Vagina (tissue), 2 donors: Measurements from ENCODE around the gene MBD5. TPM values are rescaled to one million over a fixed set of nuclear protein-coding genes. Genes with fewer than 3 reads are reported as not detected.
"Not testable (repeated sequence)": the region's sequence is repeated elsewhere in the genome, so short reads cannot be mapped to it uniquely, and the experiment has no call there.

ENCODE experiments used
- DNase-seq, 2 donors: peaks; one replicate each; pipeline ENCODE4 v3.0.0-alpha.2; 2017; ENCODE audit errors: extremely low spot score in 2 of 2
- H3K27ac ChIP-seq: fragments of 200-600 bp; sonication (generic); one replicate; pipeline ENCODE4 v1.5.1; 2019
- H3K27me3 ChIP-seq: fragments of 200-600 bp; sonication (generic); one replicate; pipeline ENCODE4 v1.5.1; 2019
- H3K36me3 ChIP-seq, 2 donors: fragments of 200-600 bp; sonication (generic); one replicate each; pipeline ENCODE4 v1.5.1; 2017 to 2019
- H3K4me1 ChIP-seq: fragments of 200-600 bp; sonication (generic); one replicate; pipeline ENCODE4 v1.5.1; 2019
- H3K4me3 ChIP-seq, 2 donors: fragments of 200-600 bp; sonication (generic); 1 replicate in 1 of 2; 2 replicates in 1 of 2; pipeline ENCODE4 v1.5.1; 2016 to 2019
- H3K9me3 ChIP-seq: fragments of 200-600 bp; sonication (generic); one replicate; pipeline ENCODE4 v1.5.1; 2019
- POLR2A ChIP-seq, 2 donors: fragments of 450-650 bp; IDR thresholded peaks; one replicate each; pipeline ENCODE4 v1.6.1; 2017; ENCODE audit warnings: antibody characterized with exemption in 2 of 2, mild to moderate bottlenecking in 2 of 2, moderate library complexity in 2 of 2
- POLR2AphosphoS5 ChIP-seq, 2 donors: sonication (generic); formaldehyde crosslinking; IDR thresholded peaks; one replicate each; pipeline ENCODE4 v1.9.0; 2017; ENCODE audit warnings: antibody characterized with exemption in 2 of 2, mild to moderate bottlenecking in 2 of 2, low read depth in 1 of 2; ENCODE audit not compliant: insufficient read depth in 1 of 2
- intact Hi-C: fragments of 100-400 bp; cut with DNase I; formaldehyde crosslinking; loops from one replicate; pipeline ENCODE4 v1.15.1; 2023
- total RNA-seq: library from RNA; depleted of rRNA; stranded (reverse); fragments of >200 nt; gene quantifications from one replicate; pipeline ENCODE4 v1.2.3, GENCODE V29; 2016
- TF ChIP-seq, protein P1 (sequence below), 3 experiments: fragments of 450-650 bp in 2 of 3; fragments of 200-600 bp in 1 of 3; sonication (generic) in 1 of 3; IDR thresholded peaks; one replicate each; pipeline ENCODE4 v1.5.1; 2017 to 2019; ENCODE audit warnings: antibody characterized with exemption in 3 of 3, mild to moderate bottlenecking in 2 of 3, moderate library complexity in 2 of 3

The MBD5 gene
- total RNA-seq, 1 donor from 2014 or later, result 32.7 TPM

DNA sequence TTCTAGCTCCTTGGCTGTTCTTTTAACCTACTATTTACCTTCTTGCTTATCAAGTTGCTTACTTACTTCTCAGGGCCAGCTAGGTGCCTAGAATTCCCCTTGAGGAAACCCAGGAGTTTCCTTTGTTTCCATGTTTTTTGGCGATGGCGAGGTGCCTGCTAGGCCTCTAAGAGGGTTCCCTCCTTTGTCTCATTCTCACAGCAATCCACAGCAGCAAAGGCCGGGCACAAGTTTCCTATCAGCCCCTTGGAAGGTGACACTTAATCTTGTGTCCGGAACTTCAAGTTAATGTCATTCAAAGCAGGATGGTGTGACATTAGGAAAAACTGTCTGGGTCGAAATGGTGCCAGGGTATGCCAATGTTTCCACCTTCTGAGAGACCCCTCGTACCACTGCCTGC lies 521.7 kb downstream of the MBD5 start:
- Histone ChIP-seq H3K27me3 (no peaks in the 10 kb centered on the region), H3K4me3 (no peak overlapping the region), H3K36me3 (no peaks in the 10 kb centered on the region), H3K27ac (no peak overlapping the region), H3K4me1 (no peaks in the 10 kb centered on the region), H3K9me3 (no peaks in the 10 kb centered on the region)
- no peak for DNase-seq
- intact Hi-C loops, result no loop called here
- TF ChIP-seq POLR2A (IDR thresholded peaks at IDR 0.05), result no peak

DNA sequence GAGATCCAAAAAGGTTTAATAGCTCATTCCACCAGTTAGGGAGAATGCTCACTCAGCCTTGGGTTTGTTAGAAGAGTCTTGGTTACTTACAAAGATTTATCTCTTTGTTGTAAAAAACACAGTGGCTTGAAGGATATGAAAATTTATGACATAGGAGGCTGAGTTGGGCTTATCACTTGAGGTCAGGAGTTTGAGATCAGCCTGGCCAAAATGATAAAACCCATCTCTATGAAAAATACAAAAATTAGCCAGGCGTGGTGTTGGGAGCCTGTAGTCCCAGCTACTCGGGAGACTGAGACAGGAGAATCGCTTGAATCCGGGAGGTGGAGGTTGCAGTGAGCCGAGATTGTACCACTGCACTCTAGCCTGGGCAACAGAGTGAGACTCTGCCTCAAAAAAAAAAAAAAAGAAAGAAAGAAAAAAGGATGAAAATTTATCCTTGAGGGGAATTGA lies 522.2 kb downstream of the MBD5 start:
- intact Hi-C loops, H3K9me3 ChIP-seq, H3K4me3 ChIP-seq, DNase-seq, H3K27ac ChIP-seq, H3K27me3 ChIP-seq, H3K4me1 ChIP-seq, H3K36me3 ChIP-seq: not testable (repeated sequence)

DNA sequence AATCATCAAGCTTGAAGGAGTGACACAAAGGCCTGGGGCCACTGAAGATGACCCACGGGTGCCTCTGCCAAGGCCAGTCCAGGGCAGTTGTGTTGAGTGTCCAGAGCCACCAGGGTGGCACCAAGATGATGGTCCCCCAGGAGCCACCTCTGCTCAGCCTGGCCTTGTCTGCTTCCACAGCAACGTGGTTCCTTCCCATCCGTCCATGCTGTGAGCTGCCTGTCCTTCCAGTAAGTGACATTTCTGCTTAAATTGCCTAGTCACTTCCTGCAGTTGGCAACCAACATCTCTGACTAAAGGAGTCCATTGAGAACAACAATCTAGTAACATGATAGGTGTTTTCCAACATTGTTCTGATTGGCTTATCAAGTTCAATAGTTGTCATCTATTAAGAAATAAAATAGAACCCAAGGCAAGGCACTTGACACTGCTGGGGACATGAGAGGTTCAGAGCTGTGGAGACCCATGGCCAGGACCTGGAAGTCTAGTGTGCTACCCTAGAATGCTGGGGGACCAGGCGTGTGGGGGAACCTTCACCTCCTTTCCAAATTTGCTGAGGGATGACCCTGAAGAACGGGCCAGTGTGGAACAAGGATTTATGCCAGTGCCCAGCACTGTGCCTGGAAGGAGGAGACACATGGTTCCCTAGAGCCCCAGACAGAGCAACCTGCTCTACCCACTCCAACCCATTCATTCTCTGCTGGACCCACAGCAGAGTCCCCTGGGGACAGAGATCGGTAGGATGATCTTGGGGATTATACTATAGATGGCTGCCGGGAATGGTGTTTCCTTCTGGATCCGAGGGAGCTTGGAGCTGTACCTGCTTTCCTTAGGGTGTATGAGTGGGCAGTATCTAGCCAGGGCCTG lies 524.7 kb downstream of the MBD5 start:
- no peaks in the 10 kb centered on the region for H3K9me3 ChIP-seq
- no peaks in the 10 kb centered on the region for H3K4me1 ChIP-seq
- H3K36me3 ChIP-seq, result no peaks in the 10 kb centered on the region
- no peaks in the 10 kb centered on the region for H3K27me3 ChIP-seq
- intact Hi-C loops, result no loop called here
- TF ChIP-seq POLR2A (IDR thresholded peaks at IDR 0.05) (no peak), POLR2AphosphoS5 (IDR thresholded peaks at IDR 0.05; ENCODE audit: insufficient read depth in 1 of 2, low read depth in 1 of 2) (no peak)
- TF ChIP-seq, protein P1, sequence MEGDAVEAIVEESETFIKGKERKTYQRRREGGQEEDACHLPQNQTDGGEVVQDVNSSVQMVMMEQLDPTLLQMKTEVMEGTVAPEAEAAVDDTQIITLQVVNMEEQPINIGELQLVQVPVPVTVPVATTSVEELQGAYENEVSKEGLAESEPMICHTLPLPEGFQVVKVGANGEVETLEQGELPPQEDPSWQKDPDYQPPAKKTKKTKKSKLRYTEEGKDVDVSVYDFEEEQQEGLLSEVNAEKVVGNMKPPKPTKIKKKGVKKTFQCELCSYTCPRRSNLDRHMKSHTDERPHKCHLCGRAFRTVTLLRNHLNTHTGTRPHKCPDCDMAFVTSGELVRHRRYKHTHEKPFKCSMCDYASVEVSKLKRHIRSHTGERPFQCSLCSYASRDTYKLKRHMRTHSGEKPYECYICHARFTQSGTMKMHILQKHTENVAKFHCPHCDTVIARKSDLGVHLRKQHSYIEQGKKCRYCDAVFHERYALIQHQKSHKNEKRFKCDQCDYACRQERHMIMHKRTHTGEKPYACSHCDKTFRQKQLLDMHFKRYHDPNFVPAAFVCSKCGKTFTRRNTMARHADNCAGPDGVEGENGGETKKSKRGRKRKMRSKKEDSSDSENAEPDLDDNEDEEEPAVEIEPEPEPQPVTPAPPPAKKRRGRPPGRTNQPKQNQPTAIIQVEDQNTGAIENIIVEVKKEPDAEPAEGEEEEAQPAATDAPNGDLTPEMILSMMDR (IDR thresholded peaks at IDR 0.05), result no peak
- no peak for DNase-seq
- no peak overlapping the region for H3K27ac ChIP-seq
- H3K4me3 ChIP-seq, result no peak overlapping the region

DNA sequence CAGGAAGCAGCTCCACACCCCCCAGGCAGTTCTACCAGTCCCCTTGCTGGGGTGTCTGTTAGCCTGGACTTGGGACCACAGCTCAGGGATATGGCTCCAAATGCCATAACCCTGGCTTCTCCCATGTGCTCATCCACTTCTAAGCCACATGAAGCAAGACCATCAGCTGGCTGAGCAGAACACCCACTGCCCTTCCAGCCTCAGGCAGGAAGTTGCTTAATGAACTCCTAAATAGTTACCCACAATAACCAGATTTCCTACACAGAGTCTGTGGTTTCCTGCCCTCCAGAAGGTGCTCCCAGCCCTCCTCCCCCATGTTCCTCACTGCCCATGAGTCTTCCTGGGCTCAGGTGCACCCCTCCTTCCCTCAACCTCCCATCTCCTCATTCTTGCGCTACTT lies 525.4 kb downstream of the MBD5 start:
- Histone ChIP-seq H3K4me1 (no peaks in the 10 kb centered on the region), H3K27ac (no peak overlapping the region), H3K4me3 (no peak overlapping the region), H3K9me3 (no peaks in the 10 kb centered on the region), H3K27me3 (no peaks in the 10 kb centered on the region), H3K36me3 (no peaks in the 10 kb centered on the region)
- intact Hi-C loops, result no loop called here
- TF ChIP-seq POLR2AphosphoS5 (IDR thresholded peaks at IDR 0.05; ENCODE audit: insufficient read depth in 1 of 2, low read depth in 1 of 2), result no peak
- no peak for TF ChIP-seq POLR2A (IDR thresholded peaks at IDR 0.05)
- TF ChIP-seq, protein P1 (IDR thresholded peaks at IDR 0.05), result no peak
- no peak for DNase-seq

DNA sequence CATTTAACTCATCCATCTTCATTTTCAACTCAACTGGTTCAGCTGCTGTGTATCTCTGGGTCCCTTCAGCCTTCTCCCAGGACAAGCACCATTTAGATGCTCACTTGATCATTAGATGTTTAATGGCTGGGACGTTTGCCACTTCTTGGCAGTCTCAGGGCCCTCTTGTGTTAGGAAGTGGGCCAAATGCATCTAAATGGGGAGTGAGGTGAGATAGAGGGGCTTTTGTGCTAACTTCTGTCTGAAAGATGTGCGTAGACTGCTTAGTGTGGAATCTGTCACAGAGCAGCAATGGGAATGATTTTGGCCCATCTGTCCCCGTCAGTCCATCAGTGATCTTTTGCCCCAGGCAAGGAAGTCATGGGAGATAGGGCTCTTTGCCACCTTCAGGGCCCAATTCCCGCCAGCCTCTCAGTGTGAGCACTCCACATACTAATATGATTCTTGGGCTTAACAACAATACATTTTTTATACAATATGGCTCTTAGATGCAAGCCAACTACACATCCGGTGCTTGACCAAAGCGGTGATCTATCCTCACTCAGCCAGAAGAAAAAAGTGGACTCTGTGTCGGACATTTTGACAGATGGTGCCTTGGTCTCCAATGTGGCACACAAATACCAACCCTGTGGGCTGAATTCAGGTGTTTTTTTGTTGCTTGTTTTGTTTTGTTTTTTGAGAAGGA lies 528.0 kb downstream of the MBD5 start:
- DNase-seq, result no peak
- TF ChIP-seq, protein P1 (IDR thresholded peaks at IDR 0.05), result no peak
- TF ChIP-seq POLR2A (IDR thresholded peaks at IDR 0.05), result no peak
- no peaks in the 10 kb centered on the region for H3K4me1 ChIP-seq
- H3K36me3 ChIP-seq, result no peaks in the 10 kb centered on the region
- intact Hi-C loops, result no loop called here
- H3K27ac ChIP-seq, result no peak overlapping the region
- no peaks in the 10 kb centered on the region for H3K27me3 ChIP-seq
- H3K9me3 ChIP-seq, result no peaks in the 10 kb centered on the region
- H3K4me3 ChIP-seq, result no peak overlapping the region
